WTC11 (cell line): ENCODE measurements around the gene CBFB.
"Not testable (repeated sequence)": the region's sequence is repeated elsewhere in the genome, so short reads cannot be mapped to it uniquely, and the experiment has no call there.

Experiments
- CTCF ChIP-seq: fragments of 200-600 bp; IDR thresholded peaks from 2 replicates; pipeline ENCODE4 v1.8.0; 2022; ENCODE audit warnings: antibody characterized with exemption
- FOXJ3 ChIP-seq: sonication (generic); formaldehyde crosslinking; IDR thresholded peaks from 2 replicates; pipeline ENCODE4 v1.9.0; 2021; ENCODE audit warnings: missing genetic modification reagents, mild to moderate bottlenecking, borderline replicate concordance
- FOXP1 ChIP-seq: sonication (generic); formaldehyde crosslinking; IDR thresholded peaks from 2 replicates; pipeline ENCODE4 v1.8.0; 2022; ENCODE audit warnings: missing genetic modification reagents, mild to moderate bottlenecking, moderate library complexity, borderline replicate concordance
- MLX ChIP-seq: sonication (generic); formaldehyde crosslinking; IDR thresholded peaks from 2 replicates; pipeline ENCODE4 v1.8.1; 2023; ENCODE audit warnings: mild to moderate bottlenecking, missing genetic modification reagents, moderate library complexity
- SMAD4 ChIP-seq: sonication (generic); formaldehyde crosslinking; IDR thresholded peaks from 2 replicates; pipeline ENCODE4 v1.8.0; 2022; ENCODE audit warnings: mild to moderate bottlenecking, missing genetic modification reagents

DNA sequence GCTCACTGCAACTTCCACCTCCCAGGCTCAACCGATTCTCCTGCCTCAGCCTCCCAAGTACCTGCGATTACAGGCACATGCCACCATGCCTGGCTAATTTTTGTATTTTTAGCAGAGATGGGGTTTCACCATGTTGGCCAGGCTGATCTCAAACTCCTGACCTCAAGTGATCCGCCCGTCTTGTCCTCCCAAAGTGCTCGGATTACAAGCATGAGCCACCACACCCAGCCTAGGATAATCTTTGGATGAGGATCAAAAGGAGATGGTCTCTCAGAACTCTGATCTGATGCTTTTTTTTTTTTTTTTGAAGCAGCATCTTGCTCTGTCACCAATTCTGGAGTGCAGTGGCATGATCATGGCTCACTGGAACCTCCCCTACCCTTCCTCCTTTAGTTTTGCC, 93.8 kb downstream of the CBFB start:
- TF ChIP-seq CTCF; SMAD4 (CRISPR knock-in tag); FOXJ3 (CRISPR knock-in tag); FOXP1 (CRISPR knock-in tag); MLX (CRISPR knock-in tag): not testable (repeated sequence)
